GM10266 (cell line): Measurements from ENCODE around the gene ANKRD22.

Experiments
- DNase-seq: peaks from one replicate; pipeline ENCODE4 v3.0.0; 2012; ENCODE audit errors: extremely low spot score
- TF ChIP-seq, protein P1 (sequence below): IDR thresholded peaks from 2 replicates; pipeline ENCODE4 v1.5.1; 2012; ENCODE audit warnings: mild to moderate bottlenecking, low read depth; ENCODE audit not compliant: control insufficient read depth, insufficient read depth; ENCODE audit errors: missing control alignments

Gene ANKRD22

DNA sequence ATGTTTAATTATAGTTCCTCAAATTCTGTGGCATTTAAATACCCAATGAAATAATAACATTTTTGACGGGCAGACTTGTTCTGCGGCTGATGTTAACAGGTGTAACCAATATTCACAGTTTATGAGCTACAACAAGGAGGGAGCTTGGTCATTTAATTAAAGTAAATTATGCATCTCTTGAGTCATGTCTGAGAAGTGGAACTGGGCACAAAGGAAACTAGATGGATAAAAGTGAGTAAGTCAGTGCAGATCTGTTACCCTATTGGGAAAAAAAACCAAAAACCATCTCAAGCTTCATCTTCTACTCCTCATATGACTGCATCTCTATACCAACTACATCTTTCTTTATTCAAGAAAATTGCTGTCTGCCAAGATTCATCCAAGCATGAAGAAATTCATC is 24.0 kb downstream of the ANKRD22 start:
- TF ChIP-seq, protein P1, sequence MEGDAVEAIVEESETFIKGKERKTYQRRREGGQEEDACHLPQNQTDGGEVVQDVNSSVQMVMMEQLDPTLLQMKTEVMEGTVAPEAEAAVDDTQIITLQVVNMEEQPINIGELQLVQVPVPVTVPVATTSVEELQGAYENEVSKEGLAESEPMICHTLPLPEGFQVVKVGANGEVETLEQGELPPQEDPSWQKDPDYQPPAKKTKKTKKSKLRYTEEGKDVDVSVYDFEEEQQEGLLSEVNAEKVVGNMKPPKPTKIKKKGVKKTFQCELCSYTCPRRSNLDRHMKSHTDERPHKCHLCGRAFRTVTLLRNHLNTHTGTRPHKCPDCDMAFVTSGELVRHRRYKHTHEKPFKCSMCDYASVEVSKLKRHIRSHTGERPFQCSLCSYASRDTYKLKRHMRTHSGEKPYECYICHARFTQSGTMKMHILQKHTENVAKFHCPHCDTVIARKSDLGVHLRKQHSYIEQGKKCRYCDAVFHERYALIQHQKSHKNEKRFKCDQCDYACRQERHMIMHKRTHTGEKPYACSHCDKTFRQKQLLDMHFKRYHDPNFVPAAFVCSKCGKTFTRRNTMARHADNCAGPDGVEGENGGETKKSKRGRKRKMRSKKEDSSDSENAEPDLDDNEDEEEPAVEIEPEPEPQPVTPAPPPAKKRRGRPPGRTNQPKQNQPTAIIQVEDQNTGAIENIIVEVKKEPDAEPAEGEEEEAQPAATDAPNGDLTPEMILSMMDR = no peak
- no peak for DNase-seq

DNA sequence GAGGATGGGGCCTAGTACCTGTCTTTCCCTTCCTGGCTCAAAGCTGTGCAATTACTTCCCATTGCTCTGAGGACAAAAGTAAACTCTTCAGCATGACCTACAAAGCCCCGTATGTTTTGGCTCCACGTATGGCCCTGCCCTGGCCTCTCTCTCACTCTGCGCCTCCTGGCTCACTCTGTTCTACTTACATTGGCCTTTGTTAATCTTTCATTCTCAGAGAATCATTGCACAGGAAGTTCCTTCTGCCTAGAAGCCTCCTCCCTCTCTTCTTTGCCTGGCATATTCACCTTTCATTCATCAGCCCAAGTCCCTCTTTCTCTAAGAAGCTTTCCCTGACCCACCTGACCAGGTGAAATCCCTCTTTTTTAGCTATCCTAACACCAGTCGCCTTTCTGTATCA is 25.3 kb downstream of the ANKRD22 start:
- TF ChIP-seq, protein P1 = no peak
- no peak for DNase-seq

DNA sequence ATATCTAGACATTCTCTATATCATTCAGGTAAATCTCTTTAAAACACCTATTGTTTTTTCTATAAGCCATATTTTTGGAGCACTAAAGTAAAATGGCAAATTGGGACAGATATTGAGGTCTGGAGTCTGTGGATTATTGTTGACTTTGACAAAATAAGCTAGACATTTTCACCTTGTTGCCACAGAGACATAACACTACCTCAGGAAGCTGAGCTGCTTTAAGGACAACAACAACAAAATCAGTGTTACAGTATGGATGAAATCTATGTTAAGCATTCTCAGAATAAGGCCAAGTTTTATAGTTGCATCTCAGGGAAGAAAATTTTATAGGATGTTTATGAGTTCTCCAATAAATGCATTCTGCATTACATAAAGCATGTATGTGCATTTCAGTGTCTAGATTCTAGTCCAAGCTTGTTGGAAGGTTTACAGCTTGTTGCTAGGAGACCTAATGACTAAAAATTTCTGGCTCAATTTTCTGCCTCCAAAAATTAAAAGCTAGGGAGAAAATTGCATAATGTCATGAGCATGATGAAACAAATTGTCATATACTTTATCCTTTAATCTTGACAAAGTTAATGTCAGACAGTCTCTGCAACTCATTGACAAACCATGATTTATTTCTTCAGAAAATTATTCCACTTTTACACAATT is 30.8 kb downstream of the ANKRD22 start:
- DNase-seq = no peak
- TF ChIP-seq, protein P1 = no peak

DNA sequence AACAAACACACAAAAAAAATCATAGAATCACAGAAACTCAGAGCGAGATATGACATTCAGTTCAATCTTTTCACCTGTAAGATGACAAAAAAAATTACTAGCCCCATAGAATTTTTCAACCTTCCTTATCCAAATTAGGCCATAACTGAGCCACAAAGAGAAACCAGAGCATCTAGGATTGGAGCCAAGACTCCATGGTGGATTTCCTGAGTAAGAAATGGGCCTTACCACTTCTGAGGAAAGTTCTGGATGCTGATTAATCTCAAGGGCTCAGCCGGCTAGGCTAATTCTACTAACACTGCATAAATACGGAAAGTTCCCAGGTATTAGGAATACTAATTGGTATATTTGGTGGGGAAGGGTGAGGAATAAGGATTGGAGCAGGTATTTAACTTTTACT is 32.4 kb downstream of the ANKRD22 start:
- TF ChIP-seq, protein P1 = no peak
- DNase-seq = no peak

DNA sequence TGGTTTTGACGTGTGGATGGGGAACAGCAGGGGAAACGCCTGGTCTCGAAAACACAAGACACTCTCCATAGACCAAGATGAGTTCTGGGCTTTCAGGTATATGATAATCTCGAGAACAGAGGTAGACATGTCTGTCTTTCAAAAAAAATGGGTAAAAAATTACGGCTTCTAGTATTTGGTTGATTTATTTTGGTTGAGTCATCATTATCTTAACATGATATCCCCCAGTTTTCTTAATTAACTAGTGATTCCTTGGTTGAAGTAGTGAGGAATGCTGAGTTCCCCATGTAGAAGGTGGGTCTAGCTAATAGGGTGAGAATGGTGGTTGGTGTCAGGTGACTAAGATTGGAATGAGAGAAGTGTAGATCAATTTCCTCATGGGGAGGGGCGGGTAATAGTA is 38.4 kb downstream of the ANKRD22 start:
- TF ChIP-seq, protein P1 = no peak
- DNase-seq = no peak

DNA sequence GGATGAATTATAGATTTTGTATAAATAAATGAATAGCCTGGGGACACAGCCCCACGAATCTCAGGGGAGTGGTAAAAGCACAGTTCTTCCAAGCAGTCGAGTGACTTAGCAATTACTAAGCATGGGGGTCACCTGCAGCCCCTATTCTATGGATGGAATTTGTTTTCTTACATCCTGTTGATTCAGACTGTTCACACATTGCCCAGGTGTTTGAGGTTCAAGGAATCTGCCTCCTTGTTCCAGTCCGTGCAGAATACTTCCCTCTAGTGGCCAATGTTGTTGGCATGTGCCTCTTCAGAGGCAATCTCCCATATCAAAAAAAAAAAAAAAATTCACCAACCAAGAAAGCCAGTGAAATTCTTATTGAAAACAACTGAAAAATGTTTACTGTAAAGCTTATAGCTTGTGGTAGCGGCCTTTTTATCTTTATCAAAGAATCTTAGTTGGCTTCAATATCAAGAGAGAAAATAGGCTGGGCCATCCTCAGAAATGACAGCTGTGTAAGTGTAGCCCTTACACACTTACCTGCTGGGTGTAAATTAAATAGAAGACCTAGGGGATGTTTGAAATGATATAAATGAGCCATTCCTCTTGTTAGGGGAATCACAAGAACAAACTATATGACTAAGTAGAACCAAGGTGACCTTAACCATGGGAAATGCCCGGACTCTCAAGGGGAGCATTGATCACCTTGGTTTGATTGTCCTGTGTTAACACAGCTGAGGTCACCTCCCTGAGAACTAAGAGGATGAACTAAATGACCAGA is 41.3 kb downstream of the ANKRD22 start:
- DNase-seq = peak; percentile 35

More for the DNA sequence above, 41.3 kb downstream of the ANKRD22 start:
- TF ChIP-seq, protein P1 = peak; percentile 70
